Measurements from ENCODE around the gene ELFN1.

ELFN1 gene

GRCh38 chr7:1709900-1710299 is 39.8 kb downstream of the ELFN1 start:
- no peaks in the 10 kb centered on the region for H3K27me3 ChIP-seq (ENCODE audit: insufficient read depth, low read length, poor library complexity, severe bottlenecking)
- no peak for TF ChIP-seq EZH2phosphoT487 (IDR thresholded peaks at IDR 0.05; ENCODE audit: borderline replicate concordance)
- TF ChIP-seq, protein P1, sequence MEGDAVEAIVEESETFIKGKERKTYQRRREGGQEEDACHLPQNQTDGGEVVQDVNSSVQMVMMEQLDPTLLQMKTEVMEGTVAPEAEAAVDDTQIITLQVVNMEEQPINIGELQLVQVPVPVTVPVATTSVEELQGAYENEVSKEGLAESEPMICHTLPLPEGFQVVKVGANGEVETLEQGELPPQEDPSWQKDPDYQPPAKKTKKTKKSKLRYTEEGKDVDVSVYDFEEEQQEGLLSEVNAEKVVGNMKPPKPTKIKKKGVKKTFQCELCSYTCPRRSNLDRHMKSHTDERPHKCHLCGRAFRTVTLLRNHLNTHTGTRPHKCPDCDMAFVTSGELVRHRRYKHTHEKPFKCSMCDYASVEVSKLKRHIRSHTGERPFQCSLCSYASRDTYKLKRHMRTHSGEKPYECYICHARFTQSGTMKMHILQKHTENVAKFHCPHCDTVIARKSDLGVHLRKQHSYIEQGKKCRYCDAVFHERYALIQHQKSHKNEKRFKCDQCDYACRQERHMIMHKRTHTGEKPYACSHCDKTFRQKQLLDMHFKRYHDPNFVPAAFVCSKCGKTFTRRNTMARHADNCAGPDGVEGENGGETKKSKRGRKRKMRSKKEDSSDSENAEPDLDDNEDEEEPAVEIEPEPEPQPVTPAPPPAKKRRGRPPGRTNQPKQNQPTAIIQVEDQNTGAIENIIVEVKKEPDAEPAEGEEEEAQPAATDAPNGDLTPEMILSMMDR (conservative IDR thresholded peaks at IDR 0.05; ENCODE audit: low read length) = peak; percentile 59
- no peak overlapping the region for H3K4me3 ChIP-seq (ENCODE audit: low read length, poor library complexity, severe bottlenecking)
- H3K79me2 ChIP-seq (ENCODE audit: insufficient read depth, low read length) = no peaks in the 10 kb centered on the region
- H3K4me1 ChIP-seq (ENCODE audit: insufficient read depth, low read length, poor library complexity, severe bottlenecking) = no peaks in the 10 kb centered on the region
- no peak overlapping the region for H3K4me2 ChIP-seq (ENCODE audit: low read depth, low read length, poor library complexity, severe bottlenecking)
- H3K9ac ChIP-seq (ENCODE audit: low read depth, low read length, poor library complexity, severe bottlenecking) = no peak overlapping the region
- no peaks in the 10 kb centered on the region for H3F3A ChIP-seq (ENCODE audit: low read depth)
- H3K9me2 ChIP-seq (replicated peaks; ENCODE audit: low read depth, low read length) = no peaks in the 10 kb centered on the region
- H3K36me3 ChIP-seq (ENCODE audit: insufficient read depth, low read length) = no peaks in the 10 kb centered on the region
- H2AFZ ChIP-seq (ENCODE audit: low read length) = no peak overlapping the region
- no peaks in the 10 kb centered on the region for H4K20me1 ChIP-seq (ENCODE audit: insufficient read depth, low read length, poor library complexity, severe bottlenecking)
- peaks cover 13% of the 10 kb centered on the region; the same call in 1 of the 2 replicates for H3K9me3 ChIP-seq (ENCODE audit: insufficient read depth, low read depth, low read length)

DNA sequence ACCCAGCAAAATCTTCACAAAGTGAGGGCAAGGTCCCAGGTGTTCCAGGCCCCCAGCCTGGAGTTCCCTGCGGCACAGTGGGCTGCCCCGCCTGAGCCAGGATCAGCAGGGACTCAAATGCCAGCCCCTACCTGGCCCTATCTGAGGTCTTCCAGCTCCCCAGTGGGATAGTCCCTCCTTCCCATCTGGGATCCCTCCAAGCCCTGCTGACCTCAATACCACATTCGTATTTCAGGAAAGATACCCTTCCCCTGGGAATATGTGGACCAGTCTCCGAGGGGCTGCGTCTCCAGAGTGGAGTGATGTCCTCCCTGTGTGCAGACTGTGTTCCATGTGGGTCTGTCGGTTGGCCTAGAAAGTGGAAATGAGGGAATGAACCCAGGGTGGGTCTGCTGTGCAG is 40.9 kb downstream of the ELFN1 start:
- Histone ChIP-seq H4K20me1 (ENCODE audit: insufficient read depth, low read length, poor library complexity, severe bottlenecking) (no peaks in the 10 kb centered on the region), H3K9ac (ENCODE audit: low read depth, low read length, poor library complexity, severe bottlenecking) (no peak overlapping the region), H2AFZ (ENCODE audit: low read length) (no peak overlapping the region), H3K4me1 (ENCODE audit: insufficient read depth, low read length, poor library complexity, severe bottlenecking) (no peaks in the 10 kb centered on the region), H3K4me2 (ENCODE audit: low read depth, low read length, poor library complexity, severe bottlenecking) (no peak overlapping the region), H3F3A (ENCODE audit: low read depth) (no peaks in the 10 kb centered on the region), H3K79me2 (ENCODE audit: insufficient read depth, low read length) (no peaks in the 10 kb centered on the region), H3K36me3 (ENCODE audit: insufficient read depth, low read length) (no peaks in the 10 kb centered on the region), H3K9me2 (replicated peaks; ENCODE audit: low read depth, low read length) (no peaks in the 10 kb centered on the region), H3K27me3 (ENCODE audit: insufficient read depth, low read length, poor library complexity, severe bottlenecking) (no peaks in the 10 kb centered on the region), H3K9me3 (ENCODE audit: insufficient read depth, low read depth, low read length) (peaks cover 13% of the 10 kb centered on the region; the same call in 1 of the 2 replicates), H3K4me3 (ENCODE audit: low read length, poor library complexity, severe bottlenecking) (no peak overlapping the region)
- no peak for TF ChIP-seq EZH2phosphoT487 (IDR thresholded peaks at IDR 0.05; ENCODE audit: borderline replicate concordance)
- TF ChIP-seq, protein P1 (conservative IDR thresholded peaks at IDR 0.05; ENCODE audit: low read length) = no peak

DNA sequence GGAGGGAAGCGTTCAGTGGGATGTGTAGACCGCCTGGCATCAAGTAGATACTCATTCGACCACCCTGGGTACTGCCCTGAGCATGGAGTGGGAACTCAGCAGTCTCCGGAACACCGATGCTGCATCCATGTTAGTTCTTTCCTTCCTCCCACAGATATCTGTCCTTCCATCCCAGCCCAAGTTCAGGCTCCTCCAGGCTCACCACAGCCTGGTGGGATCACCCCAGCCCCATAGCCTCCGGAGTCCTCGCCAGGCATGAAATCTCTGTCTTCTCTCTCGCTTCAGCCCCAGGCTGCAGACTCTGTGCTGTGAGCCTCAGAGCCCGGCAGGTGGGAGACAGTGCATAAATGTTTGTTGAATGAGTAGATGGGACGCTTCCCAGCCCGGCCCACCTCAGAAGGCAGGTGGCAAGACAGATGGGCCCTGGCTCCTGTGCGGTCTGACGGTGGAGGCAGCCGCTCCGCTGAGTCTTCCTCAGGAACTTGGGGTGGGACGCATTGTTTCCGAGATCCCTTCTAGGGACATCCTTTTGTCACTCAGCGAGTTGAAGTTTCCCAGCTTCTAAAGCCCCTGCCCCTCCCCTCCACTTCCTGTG is 42.9 kb downstream of the ELFN1 start:
- H3F3A ChIP-seq (ENCODE audit: low read depth) = no peaks in the 10 kb centered on the region
- no peaks in the 10 kb centered on the region for H3K9me2 ChIP-seq (replicated peaks; ENCODE audit: low read depth, low read length)
- H3K4me3 ChIP-seq (ENCODE audit: low read length, poor library complexity, severe bottlenecking) = no peak overlapping the region
- H3K9me3 ChIP-seq (ENCODE audit: insufficient read depth, low read depth, low read length) = peaks cover 11% of the 10 kb centered on the region; the same call in 1 of the 2 replicates
- no peak overlapping the region for H3K4me2 ChIP-seq (ENCODE audit: low read depth, low read length, poor library complexity, severe bottlenecking)
- no peak overlapping the region for H2AFZ ChIP-seq (ENCODE audit: low read length)
- no peaks in the 10 kb centered on the region for H3K4me1 ChIP-seq (ENCODE audit: insufficient read depth, low read length, poor library complexity, severe bottlenecking)
- no peaks in the 10 kb centered on the region for H3K27me3 ChIP-seq (ENCODE audit: insufficient read depth, low read length, poor library complexity, severe bottlenecking)
- H3K36me3 ChIP-seq (ENCODE audit: insufficient read depth, low read length) = no peaks in the 10 kb centered on the region
- TF ChIP-seq, protein P1 (conservative IDR thresholded peaks at IDR 0.05; ENCODE audit: low read length) = no peak
- TF ChIP-seq EZH2phosphoT487 (IDR thresholded peaks at IDR 0.05; ENCODE audit: borderline replicate concordance) = no peak
- no peak overlapping the region for H3K9ac ChIP-seq (ENCODE audit: low read depth, low read length, poor library complexity, severe bottlenecking)
- H4K20me1 ChIP-seq (ENCODE audit: insufficient read depth, low read length, poor library complexity, severe bottlenecking) = no peaks in the 10 kb centered on the region
- H3K79me2 ChIP-seq (ENCODE audit: insufficient read depth, low read length) = no peaks in the 10 kb centered on the region

Measured in Loucy (cell line).